HEK293T (cell line): Measurements from ENCODE around the gene CTSK.

Experiments
- CTCF ChIA-PET: fragments of 350-600 bp; formaldehyde crosslinking; extraction: SDS; loops from one replicate; lab custom pipeline; 2021; ENCODE audit warnings: antibody characterized with exemption, inconsistent platforms; lab: Yijun Ruan, JAX
- POLR2A ChIA-PET: fragments of 350-600 bp; formaldehyde crosslinking; extraction: SDS; loops from one replicate; lab custom pipeline; 2020; ENCODE audit warnings: antibody characterized with exemption, inconsistent platforms; lab: Yijun Ruan, JAX
- DNase-seq: peaks from one replicate; pipeline ENCODE4 v3.0.0; 2012; ENCODE audit warnings: mixed read lengths; ENCODE audit errors: extremely low spot score
- ARNT ChIP-seq: fragments of 450-650 bp; IDR thresholded peaks from 2 replicates; pipeline ENCODE4 v1.6.1; 2017; ENCODE audit warnings: mild to moderate bottlenecking
- BHLHE40 ChIP-seq: fragments of 450-650 bp; IDR thresholded peaks from 2 replicates; pipeline ENCODE4 v1.6.1; 2016; ENCODE audit warnings: mild to moderate bottlenecking, moderate library complexity, borderline replicate concordance
- CTBP1 ChIP-seq: fragments of 450-650 bp; IDR thresholded peaks from 2 replicates; pipeline ENCODE4 v1.6.1; 2016; ENCODE audit warnings: borderline replicate concordance
- ELF4 ChIP-seq: fragments of 450-650 bp; IDR thresholded peaks from 2 replicates; pipeline ENCODE4 v1.6.1; 2017; ENCODE audit warnings: antibody characterized with exemption
- FOXA1 ChIP-seq: fragments of 450-650 bp; IDR thresholded peaks from 2 replicates; pipeline ENCODE4 v1.6.1; 2016; ENCODE audit warnings: mild to moderate bottlenecking
- FOXK2 ChIP-seq: fragments of 450-650 bp; IDR thresholded peaks from 2 replicates; pipeline ENCODE4 v1.6.1; 2016; ENCODE audit warnings: mild to moderate bottlenecking
- FOXM1 ChIP-seq: fragments of 450-650 bp; IDR thresholded peaks from 2 replicates; pipeline ENCODE4 v1.6.1; 2017; ENCODE audit warnings: mild to moderate bottlenecking, borderline replicate concordance
- HDGF ChIP-seq: fragments of 450-650 bp; IDR thresholded peaks from 2 replicates; pipeline ENCODE4 v1.6.1; 2017; ENCODE audit warnings: antibody characterized with exemption, borderline replicate concordance
- L3MBTL2 ChIP-seq: fragments of 450-650 bp; conservative IDR thresholded peaks from 2 replicates; pipeline ENCODE4 v1.6.1; 2016; ENCODE audit warnings: mild to moderate bottlenecking
- LEF1 ChIP-seq: fragments of 450-650 bp; IDR thresholded peaks from 2 replicates; pipeline ENCODE4 v1.6.1; 2017; ENCODE audit warnings: mild to moderate bottlenecking, borderline replicate concordance
- NFRKB ChIP-seq: fragments of 450-650 bp; IDR thresholded peaks from 2 replicates; pipeline ENCODE4 v1.6.1; 2016; ENCODE audit warnings: mild to moderate bottlenecking, moderate library complexity
- PKNOX1 ChIP-seq: fragments of 450-650 bp; IDR thresholded peaks from 2 replicates; pipeline ENCODE4 v1.6.1; 2016
- SP1 ChIP-seq: fragments of 450-650 bp; IDR thresholded peaks from 2 replicates; pipeline ENCODE4 v1.6.1; 2017
- SUZ12 ChIP-seq: fragments of 450-650 bp; IDR thresholded peaks from 2 replicates; pipeline ENCODE4 v1.6.1; 2016; ENCODE audit warnings: mild to moderate bottlenecking
- TARDBP ChIP-seq: fragments of 450-650 bp; IDR thresholded peaks from 2 replicates; pipeline ENCODE4 v1.6.1; 2016
- ZNF384 ChIP-seq: fragments of 450-650 bp; IDR thresholded peaks from 2 replicates; pipeline ENCODE4 v1.6.1; 2016

The CTSK gene

GRCh38 chr1:150815871-150816270, 7.8 kb upstream of the CTSK start:
- DNase-seq = no peak
- ChIA-PET CTCF (interaction anchor here (0.6 kb wide), 1 partner anchor 176 kb away, joined by 4 read pairs; no protein-coding TSS in a partner anchor), POLR2A (no interaction called here)
- TF ChIP-seq TARDBP = no peak
- TF ChIP-seq HDGF = no peak
- TF ChIP-seq BHLHE40 = no peak
- no peak for TF ChIP-seq ARNT
- TF ChIP-seq FOXA1 = no peak
- TF ChIP-seq SP1 = no peak

GRCh38 chr1:150813028-150813707, 5.1 kb upstream of the CTSK start:
- TF ChIP-seq TARDBP (no peak), ZNF384 (no peak), PKNOX1 (no peak), LEF1 (no peak), FOXM1 (no peak), FOXK2 (no peak), FOXA1 (no peak), BHLHE40 (no peak), ARNT (no peak)
- ChIA-PET POLR2A (interaction anchor here (1.3 to 2.5 kb wide), 4 partner anchors 116 to 234 kb away, joined by 3 to 13 read pairs (median 12); partner anchors contain the start of genes ENSA, GOLPH3L and MCL1), CTCF (interaction anchor here (0.6 to 2.9 kb wide), 10 partner anchors 9 to 261 kb away, joined by 3 to 11 read pairs (median 4); partner anchors contain the start of gene GOLPH3L)
- DNase-seq = peak; percentile 74

- TF ChIP-seq PKNOX1 (peak; percentile 59), SP1 (no peak)
- peak; percentile 45 for DNase-seq
- ChIA-PET CTCF (no interaction called here), POLR2A (interaction anchor here (1.6 kb wide), 1 partner anchor 182 kb away, joined by 4 read pairs; the partner anchor contains the start of gene ENSA)
These were observed 3.0 kb upstream of the CTSK start for GRCh38 chr1:150810958-150811659.

- ChIA-PET CTCF (no interaction called here), POLR2A (interaction anchor here (1.6 kb wide), 1 partner anchor 180 kb away, joined by 4 read pairs; the partner anchor contains the start of gene ENSA)
- no peak for DNase-seq
- TF ChIP-seq BHLHE40 = no peak
- no peak for TF ChIP-seq SP1
- TF ChIP-seq HDGF = no peak
- TF ChIP-seq LEF1 = no peak
- TF ChIP-seq ZNF384 = no peak
- no peak for TF ChIP-seq PKNOX1
- no peak for TF ChIP-seq L3MBTL2
These were observed 1.6 kb upstream of the CTSK start for GRCh38 chr1:150809651-150810050.

- no peak for DNase-seq
- POLR2A ChIA-PET = interaction anchor here (1.0 kb wide), 1 partner anchor 229 kb away, joined by 3 read pairs; the partner anchor contains the start of gene MCL1
These were observed 786 bp upstream of the CTSK start for GRCh38 chr1:150808846-150809245.

More at GRCh38 chr1:150808846-150809245, 786 bp upstream of the CTSK start:
- CTCF ChIA-PET = no interaction called here
- TF ChIP-seq NFRKB = no peak
- TF ChIP-seq TARDBP = no peak
- TF ChIP-seq SUZ12 = no peak
- no peak for TF ChIP-seq FOXA1
- TF ChIP-seq CTBP1 = no peak
- TF ChIP-seq ARNT = no peak
- no peak for TF ChIP-seq ZNF384
- TF ChIP-seq SP1 = no peak
- TF ChIP-seq PKNOX1 = no peak
- TF ChIP-seq ELF4 = no peak
- no peak for TF ChIP-seq L3MBTL2
- TF ChIP-seq LEF1 = no peak
- no peak for TF ChIP-seq HDGF
- TF ChIP-seq FOXK2 = no peak
- no peak for TF ChIP-seq BHLHE40
- no peak for TF ChIP-seq FOXM1
